ENCODE results near the gene KCNT2. TPM values are rescaled to one million over a fixed set of nuclear protein-coding genes. Genes with fewer than 3 reads are reported as not detected.

KCNT2 gene
- total RNA-seq, 1 donor from 2014 or later: 5.9 TPM

DNA sequence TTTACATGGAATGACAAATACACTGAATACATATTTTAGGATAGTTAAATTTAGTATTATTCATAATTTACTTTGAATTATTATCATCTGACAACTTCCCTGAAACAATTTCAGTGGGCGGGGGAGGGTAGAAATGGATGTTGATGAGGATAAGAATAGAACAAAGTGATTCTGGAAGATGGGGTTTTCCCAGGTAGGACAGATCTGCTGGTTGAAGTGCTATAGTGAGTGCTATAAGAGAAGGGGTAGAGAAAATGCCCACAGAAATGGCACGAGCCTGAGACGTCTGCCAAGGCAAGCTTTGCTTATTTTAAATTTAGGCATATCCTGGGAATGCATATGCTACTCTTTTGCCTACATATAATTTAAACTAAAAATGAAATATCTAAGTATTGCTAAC is 46.8 kb upstream of the KCNT2 start:
- Mint-ChIP-seq H3K9me3 (ENCODE audit: unreplicated experiment) (no peaks in the 10 kb centered on the region), H3K4me1 (ENCODE audit: low read depth, unreplicated experiment) (peaks cover 9% of the 10 kb centered on the region), H3K27me3 (ENCODE audit: low read depth, unreplicated experiment) (no peaks in the 10 kb centered on the region), H3K36me3 (ENCODE audit: low read depth, unreplicated experiment) (no peaks in the 10 kb centered on the region), H3K4me3 (ENCODE audit: unreplicated experiment) (no peak overlapping the region), H3K27ac (ENCODE audit: unreplicated experiment) (no peak overlapping the region)
- FAIRE-seq (no peak), DNase-seq (ENCODE audit: low read depth) (no peak)
- H3K4me3 ChIP-seq (ENCODE audit: insufficient read depth, low read depth, low read length): no peak overlapping the region
- no peak overlapping the region for H3K27ac ChIP-seq (ENCODE audit: low read depth, low read length)
- TF ChIP-seq CTCF (IDR thresholded peaks at IDR 0.05; ENCODE audit: insufficient read depth, low read depth, low read length) (no peak), EZH2 (IDR thresholded peaks at IDR 0.05; ENCODE audit: insufficient read depth, low read length) (no peak)
- H3K4me2 ChIP-seq (ENCODE audit: low read length): no peak overlapping the region
- no peaks in the 10 kb centered on the region for H3K36me3 ChIP-seq (ENCODE audit: insufficient read depth, low read length)
- peaks cover 14% of the 10 kb centered on the region for H3K79me2 ChIP-seq (ENCODE audit: insufficient read depth, low read length)
- H2AFZ ChIP-seq (ENCODE audit: low read depth, low read length): no peak overlapping the region
- no peaks in the 10 kb centered on the region for H3K9me3 ChIP-seq (ENCODE audit: insufficient read depth, low read depth, low read length)
- H3K27me3 ChIP-seq (ENCODE audit: insufficient read depth, low read length): no peaks in the 10 kb centered on the region
- H4K20me1 ChIP-seq (ENCODE audit: insufficient read depth, low read length): no peaks in the 10 kb centered on the region
- peaks cover 8% of the 10 kb centered on the region for H3K4me1 ChIP-seq (ENCODE audit: insufficient read depth, low read length)
- H3K9ac ChIP-seq (ENCODE audit: low read length): no peak overlapping the region

DNA sequence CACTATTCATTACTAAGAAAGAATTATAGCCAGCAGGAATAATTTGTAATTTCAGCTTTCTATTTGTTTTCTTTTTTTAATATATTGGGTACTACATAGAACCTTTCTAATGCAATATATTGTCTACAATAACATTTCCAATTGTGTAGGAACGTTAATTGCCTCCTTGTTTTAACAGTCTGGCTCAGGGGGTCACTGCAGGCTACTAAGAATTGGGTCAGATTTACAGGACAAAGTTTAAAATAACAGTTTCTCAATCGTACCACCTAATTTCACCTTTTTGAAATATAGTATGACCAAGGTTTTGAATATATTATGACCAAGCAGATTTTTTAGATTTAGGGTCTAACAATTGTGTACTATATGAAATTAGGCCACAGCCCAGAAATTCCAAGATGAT is 46.0 kb upstream of the KCNT2 start:
- H3K4me2 ChIP-seq (ENCODE audit: low read length): peak overlapping the region; percentile 82
- H3K4me3 Mint-ChIP-seq (ENCODE audit: unreplicated experiment): no peak overlapping the region
- no peak overlapping the region for H2AFZ ChIP-seq (ENCODE audit: low read depth, low read length)
- H3K27me3 Mint-ChIP-seq (ENCODE audit: low read depth, unreplicated experiment): no peaks in the 10 kb centered on the region
- peaks cover 9% of the 10 kb centered on the region for H3K4me1 Mint-ChIP-seq (ENCODE audit: low read depth, unreplicated experiment)
- peak overlapping the region; percentile 22 for H3K4me3 ChIP-seq (ENCODE audit: insufficient read depth, low read depth, low read length)
- H3K79me2 ChIP-seq (ENCODE audit: insufficient read depth, low read length): peaks cover 14% of the 10 kb centered on the region
- no peaks in the 10 kb centered on the region for H3K36me3 Mint-ChIP-seq (ENCODE audit: low read depth, unreplicated experiment)
- H3K9me3 Mint-ChIP-seq (ENCODE audit: unreplicated experiment): no peaks in the 10 kb centered on the region
- no peak for FAIRE-seq
- H4K20me1 ChIP-seq (ENCODE audit: insufficient read depth, low read length): no peaks in the 10 kb centered on the region
- H3K36me3 ChIP-seq (ENCODE audit: insufficient read depth, low read length): no peaks in the 10 kb centered on the region
- no peaks in the 10 kb centered on the region for H3K9me3 ChIP-seq (ENCODE audit: insufficient read depth, low read depth, low read length)
- no peak overlapping the region for H3K27ac Mint-ChIP-seq (ENCODE audit: unreplicated experiment)
- TF ChIP-seq CTCF (IDR thresholded peaks at IDR 0.05; ENCODE audit: insufficient read depth, low read depth, low read length): no peak
- no peak for TF ChIP-seq EZH2 (IDR thresholded peaks at IDR 0.05; ENCODE audit: insufficient read depth, low read length)
- no peaks in the 10 kb centered on the region for H3K27me3 ChIP-seq (ENCODE audit: insufficient read depth, low read length)
- H3K27ac ChIP-seq (ENCODE audit: low read depth, low read length): no peak overlapping the region
- no peak overlapping the region for H3K9ac ChIP-seq (ENCODE audit: low read length)
- no peak for DNase-seq (ENCODE audit: low read depth)
- H3K4me1 ChIP-seq (ENCODE audit: insufficient read depth, low read length): peaks cover 8% of the 10 kb centered on the region

DNA sequence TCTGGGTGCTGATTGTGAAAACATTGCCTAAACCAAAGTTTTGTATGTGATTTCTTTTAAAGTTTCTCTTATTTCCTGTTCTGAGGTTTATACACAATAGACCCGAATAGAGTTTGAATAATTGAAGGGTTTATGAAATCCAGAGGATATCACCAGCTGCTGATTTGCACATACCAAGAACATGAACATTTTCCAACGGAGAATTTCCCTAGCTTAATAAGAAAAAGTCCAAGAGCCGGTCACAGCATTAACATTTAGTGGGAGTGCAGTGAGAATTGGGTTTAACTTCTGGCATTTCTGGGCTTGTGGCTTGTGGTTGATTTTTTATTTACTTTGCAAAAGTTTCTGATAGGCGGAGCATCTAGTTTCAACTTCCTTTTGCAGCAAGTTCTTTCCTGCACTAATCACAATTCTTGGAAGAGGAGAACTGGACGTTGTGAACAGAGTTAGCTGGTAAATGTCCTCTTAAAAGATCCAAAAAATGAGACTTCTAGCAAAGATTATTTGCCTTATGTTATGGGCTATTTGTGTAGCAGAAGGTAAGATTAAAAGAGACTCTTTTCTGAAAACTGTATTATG is 43.5 kb upstream of the KCNT2 start, which contains the start of gene CFH:
Gene CFH (plus strand): TSS at position 407 of the 579 bp plus-strand sequence. CDS start 75 bp downstream, at position 482.
- Mint-ChIP-seq H3K9me3 (ENCODE audit: unreplicated experiment) (no peaks in the 10 kb centered on the region), H3K36me3 (ENCODE audit: low read depth, unreplicated experiment) (no peaks in the 10 kb centered on the region), H3K4me3 (ENCODE audit: unreplicated experiment) (peak within 1 kb of the TSS; percentile 89), H3K27ac (ENCODE audit: unreplicated experiment) (peak within 1 kb of the TSS; percentile 75), H3K4me1 (ENCODE audit: low read depth, unreplicated experiment) (peaks cover 9% of the 10 kb centered on the region), H3K27me3 (ENCODE audit: low read depth, unreplicated experiment) (no peaks in the 10 kb centered on the region)
- Histone ChIP-seq H4K20me1 (ENCODE audit: insufficient read depth, low read length) (no peaks in the 10 kb centered on the region), H3K27me3 (ENCODE audit: insufficient read depth, low read length) (no peaks in the 10 kb centered on the region), H3K9me3 (ENCODE audit: insufficient read depth, low read depth, low read length) (no peaks in the 10 kb centered on the region), H3K4me1 (ENCODE audit: insufficient read depth, low read length) (peaks cover 8% of the 10 kb centered on the region), H3K4me2 (ENCODE audit: low read length) (peak within 1 kb of the TSS; percentile 82), H3K36me3 (ENCODE audit: insufficient read depth, low read length) (no peaks in the 10 kb centered on the region), H3K27ac (ENCODE audit: low read depth, low read length) (peak within 1 kb of the TSS; percentile 45), H3K79me2 (ENCODE audit: insufficient read depth, low read length) (peaks cover 14% of the 10 kb centered on the region), H2AFZ (ENCODE audit: low read depth, low read length) (peak within 1 kb of the TSS; percentile 35), H3K4me3 (ENCODE audit: insufficient read depth, low read depth, low read length) (peak within 1 kb of the TSS; percentile 64), H3K9ac (ENCODE audit: low read length) (peak within 1 kb of the TSS; percentile 73)
- DNase-seq (ENCODE audit: low read depth) (peak; percentile 95), FAIRE-seq (peak; percentile 89)
- TF ChIP-seq EZH2 (IDR thresholded peaks at IDR 0.05; ENCODE audit: insufficient read depth, low read length): no peak
- no peak for TF ChIP-seq CTCF (IDR thresholded peaks at IDR 0.05; ENCODE audit: insufficient read depth, low read depth, low read length)
